Measurements from ENCODE around the gene NPAT.
A peak's percentile ranks its signal among the peaks of the same experiment; 100 is the strongest.
"Not testable (repeated sequence)": the region's sequence is repeated elsewhere in the genome, so short reads cannot be mapped to it uniquely, and the experiment has no call there.

NPAT gene

GRCh38 chr11:108147150-108147549 lies 75.3 kb downstream of the NPAT start:
- no peak for DNase-seq

- no peak for DNase-seq
Measured at GRCh38 chr11:108144615-108145014, 77.8 kb downstream of the NPAT start.

- no peak for DNase-seq
Measured at GRCh38 chr11:108142304-108142703, 80.1 kb downstream of the NPAT start.

- DNase-seq: no peak
Measured at GRCh38 chr11:108137212-108137611, 85.2 kb downstream of the NPAT start.

- DNase-seq: no peak
Measured at GRCh38 chr11:108135845-108136544, 86.4 kb downstream of the NPAT start.

DNA sequence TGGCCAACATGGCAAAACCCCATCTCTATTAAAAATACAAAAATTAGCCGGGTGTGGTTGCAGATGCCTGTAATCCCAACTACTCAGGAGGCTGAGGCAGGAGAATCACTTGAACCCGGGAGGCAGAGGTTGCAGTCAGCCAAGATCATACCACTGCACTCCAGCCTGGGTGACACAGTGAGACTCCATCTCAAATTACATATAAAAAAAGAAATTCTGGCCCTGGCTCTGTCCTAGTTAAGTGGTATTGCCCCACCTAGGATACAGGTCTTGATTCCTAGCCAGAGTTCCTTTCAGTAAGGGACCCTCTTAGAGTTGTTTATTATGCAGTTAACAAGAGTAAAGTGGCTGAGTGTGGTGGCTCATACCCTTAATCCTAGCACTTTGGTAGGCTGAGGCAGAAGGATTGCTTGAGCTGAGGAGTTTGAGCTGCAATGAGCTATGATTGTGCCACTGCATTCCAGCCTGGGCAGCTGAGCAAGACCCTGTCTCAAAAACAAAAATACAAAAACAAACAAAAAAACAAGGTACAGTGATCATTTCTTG lies 89.4 kb downstream of the NPAT start:
- DNase-seq: not testable (repeated sequence)

- DNase-seq: no peak
Measured at GRCh38 chr11:108131993-108132392, 90.4 kb downstream of the NPAT start.

DNA sequence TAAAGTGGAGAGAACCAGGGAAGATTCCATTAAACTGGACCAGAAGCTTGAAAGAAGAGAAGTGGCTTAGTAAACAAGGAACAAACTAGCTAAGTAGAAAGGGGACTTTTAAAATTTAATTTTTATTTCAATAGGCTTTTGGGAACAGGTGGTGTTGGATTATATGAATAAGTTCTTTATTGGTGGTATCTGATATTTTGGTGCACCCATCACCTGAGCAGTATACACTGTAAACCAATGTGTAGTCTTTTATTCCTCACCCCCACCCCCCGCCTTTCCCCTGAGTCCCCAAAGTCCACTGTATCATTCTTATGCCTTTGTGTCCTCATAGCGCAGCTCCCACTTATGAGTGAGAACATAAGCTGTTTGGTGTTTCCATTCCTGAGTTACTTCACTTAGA lies 93.7 kb downstream of the NPAT start:
- no peak for DNase-seq

DNA sequence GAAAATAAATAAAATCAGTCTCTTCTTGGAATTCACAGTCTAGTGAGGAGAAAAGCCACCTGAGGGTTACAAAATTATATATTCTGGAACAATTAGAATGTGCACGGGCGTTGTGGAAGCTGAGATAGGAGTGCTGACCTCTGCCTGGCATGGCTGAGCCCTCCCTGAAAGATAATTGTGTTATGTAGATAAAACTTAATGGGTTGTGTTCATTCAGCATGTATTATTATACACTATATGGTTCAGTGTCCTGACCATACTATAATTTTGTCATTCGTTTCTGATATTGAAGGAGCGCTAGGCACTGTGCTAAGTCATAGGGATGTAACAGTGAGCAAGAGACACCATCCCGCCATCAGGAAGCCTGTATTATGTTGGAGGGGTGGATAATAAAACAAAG lies 97.3 kb downstream of the NPAT start:
- no peak for DNase-seq

DNA sequence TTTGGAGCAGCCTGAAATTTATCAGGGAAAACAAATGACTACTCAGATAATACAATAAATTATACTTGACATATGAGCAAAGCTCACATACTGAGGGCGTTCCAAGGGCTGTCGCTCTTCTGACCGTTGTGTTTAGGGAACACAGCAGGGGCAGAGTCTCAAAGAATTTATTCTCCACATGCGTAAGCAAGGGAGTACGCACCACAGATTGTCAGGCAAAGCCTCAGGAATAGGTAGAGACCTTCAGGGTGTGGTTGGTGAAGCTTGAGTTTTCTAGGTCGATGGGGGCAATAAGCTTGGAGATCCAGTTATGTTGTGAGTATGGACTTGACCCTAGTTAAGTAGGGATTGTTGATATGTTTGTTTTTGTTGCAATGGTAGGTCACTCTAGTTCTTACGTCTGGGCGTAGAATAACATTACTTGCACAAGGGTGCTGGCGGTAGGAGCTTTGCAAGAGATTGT lies 100.2 kb downstream of the NPAT start:
- DNase-seq: no peak

GRCh38 chr11:108121274-108122155 lies 100.9 kb downstream of the NPAT start, which contains the start of gene ACAT1:
Gene ACAT1 (plus strand): TSS chr11:108121567. CDS start chr11:108121607, 40 bp downstream.
- peak; percentile 65 for DNase-seq

GRCh38 chr11:108120936-108121273 lies 101.5 kb downstream of the NPAT start:
- not testable (repeated sequence) for DNase-seq

GRCh38 chr11:108117746-108118371 lies 104.6 kb downstream of the NPAT start:
- peak; percentile 35 for DNase-seq

- DNase-seq: peak; percentile 84
Measured at GRCh38 chr11:108115500-108116140, 106.8 kb downstream of the NPAT start.

GRCh38 chr11:108112057-108112456 lies 110.4 kb downstream of the NPAT start:
- DNase-seq: peak; percentile 44

DNA sequence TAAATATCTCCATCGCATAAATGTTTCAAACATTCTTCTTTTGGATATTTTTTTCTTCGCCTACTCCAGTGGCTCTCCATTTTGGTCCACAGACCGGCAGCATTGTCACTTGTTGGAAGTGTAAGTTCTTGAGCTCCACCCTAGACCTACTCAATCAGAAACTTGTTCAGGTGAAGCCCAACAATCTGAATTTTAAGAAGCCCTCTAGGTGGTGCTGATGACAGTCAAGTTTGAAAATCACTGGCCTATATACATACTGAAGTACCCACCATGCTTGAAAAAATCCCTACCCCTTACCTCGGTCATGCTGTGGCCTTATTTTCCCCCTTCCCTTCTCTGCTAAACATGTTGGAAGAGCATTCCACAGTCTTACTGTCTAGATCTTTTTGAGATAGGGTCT lies 111.3 kb downstream of the NPAT start:
- DNase-seq: no peak

Data from SHP77 treated with DMSO at 0.1 percent for 48 hours (cell line).